CD4-positive, alpha-beta T cell treated with Interleukin-15 for 4 hours (primary cell): ENCODE results near the gene PHC3.
"Not testable (repeated sequence)": the region's sequence is repeated elsewhere in the genome, so short reads cannot be mapped to it uniquely, and the experiment has no call there.

Source experiments
- DNase-seq: peaks from one replicate; pipeline ENCODE4 v3.0.0-alpha.2; 2020; ENCODE audit warnings: low spot score

Gene PHC3

DNA sequence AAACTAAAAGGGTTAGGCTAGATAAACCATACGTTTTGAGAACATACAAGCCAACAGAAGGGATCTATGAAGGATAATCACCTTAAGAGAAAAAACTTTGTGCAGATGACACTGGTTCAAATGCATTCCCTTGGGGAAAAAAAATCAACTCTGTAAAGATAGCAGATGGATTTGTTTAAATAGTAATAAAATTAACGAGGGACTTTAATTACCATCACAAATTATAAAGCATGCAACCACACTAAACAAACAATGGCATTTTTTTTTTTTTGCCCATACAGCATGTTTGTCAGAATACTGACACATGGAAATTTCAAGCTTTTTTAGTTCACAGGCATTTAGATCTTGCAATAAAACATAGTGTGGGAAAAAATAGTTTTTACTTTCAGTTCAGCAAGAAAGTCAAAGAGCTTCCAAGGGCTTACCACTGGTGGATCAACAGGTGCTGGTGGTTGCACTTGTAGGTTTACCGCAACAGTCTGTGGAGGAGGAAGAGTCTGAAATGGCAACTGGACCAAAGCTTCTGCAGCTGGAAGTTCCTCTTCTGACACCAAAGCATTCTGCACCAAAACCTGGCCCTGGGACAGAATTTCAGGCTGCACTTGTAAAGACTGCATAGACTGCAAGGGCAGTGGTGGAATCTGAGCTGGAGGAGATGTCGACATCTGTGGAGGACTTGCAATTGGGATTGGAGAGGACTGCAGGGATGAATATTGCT is 53.1 kb downstream of the PHC3 start:
- peak; percentile 3 for DNase-seq

DNA sequence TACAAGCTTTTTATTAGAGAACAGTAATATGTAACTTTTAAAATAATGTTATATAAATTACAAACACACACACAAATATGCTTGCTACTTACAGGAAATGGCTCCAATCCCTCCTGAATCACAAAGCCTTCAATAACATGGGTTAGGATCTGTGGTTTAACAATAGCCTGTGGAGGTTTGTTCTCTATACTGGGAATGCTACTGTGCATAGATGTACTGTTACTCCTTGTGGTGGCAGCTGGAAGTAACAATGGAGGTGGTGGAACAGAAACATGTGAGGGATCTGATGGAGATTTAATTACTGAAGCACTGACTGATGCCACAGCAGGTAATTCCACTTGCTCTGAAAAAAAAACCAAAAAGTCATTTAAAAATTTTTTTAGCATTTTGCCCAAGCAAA is 64.4 kb downstream of the PHC3 start:
- no peak for DNase-seq

DNA sequence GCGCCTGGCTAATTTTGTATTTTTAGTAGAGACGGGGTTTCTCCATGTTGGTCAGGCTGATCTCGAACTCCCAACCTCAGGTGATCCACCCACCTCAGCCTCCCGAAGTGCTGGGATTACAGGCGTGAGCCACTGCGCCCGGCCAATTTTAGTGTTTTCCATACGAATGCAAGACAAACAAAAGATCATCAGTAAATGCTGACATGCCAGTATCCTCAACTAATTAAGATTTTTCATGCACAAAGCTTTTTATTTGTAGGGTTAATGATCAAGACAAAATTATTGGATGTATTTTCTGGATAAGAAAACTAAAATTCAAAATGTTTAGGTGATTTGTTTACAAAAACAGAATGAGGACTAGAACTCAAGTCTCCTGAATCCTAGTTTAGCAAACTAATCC is 67.4 kb downstream of the PHC3 start:
- not testable (repeated sequence) for DNase-seq

DNA sequence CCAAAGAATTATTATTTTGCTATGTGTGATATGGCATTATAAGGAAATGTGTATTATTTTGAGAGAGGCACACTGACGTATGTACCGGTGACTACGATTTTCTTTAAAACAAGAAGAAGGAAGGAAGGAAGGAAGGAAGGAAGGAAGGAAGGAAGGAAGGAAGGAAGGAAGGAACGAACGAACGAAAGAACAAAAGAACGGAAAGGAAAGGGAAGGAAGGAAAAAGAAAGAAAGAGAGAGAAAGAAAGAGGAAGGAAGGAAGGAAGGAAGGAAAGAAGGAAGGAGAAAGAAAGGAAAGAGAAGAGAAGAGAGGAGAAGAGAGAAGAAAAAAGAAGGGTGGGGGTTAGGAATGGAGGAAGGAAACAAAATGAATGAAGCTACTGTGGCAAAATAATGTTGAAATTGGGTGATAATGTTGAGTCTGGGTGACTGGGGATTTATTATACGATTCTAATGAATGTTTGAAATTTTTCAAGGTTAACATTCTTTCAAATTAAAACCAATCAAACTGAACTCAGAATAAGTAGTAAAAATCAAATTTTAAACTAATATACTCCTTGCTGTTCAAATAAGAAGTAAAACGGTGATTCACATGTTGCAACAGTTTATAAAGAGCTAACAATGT is 70.3 kb downstream of the PHC3 start:
- DNase-seq: no peak

DNA sequence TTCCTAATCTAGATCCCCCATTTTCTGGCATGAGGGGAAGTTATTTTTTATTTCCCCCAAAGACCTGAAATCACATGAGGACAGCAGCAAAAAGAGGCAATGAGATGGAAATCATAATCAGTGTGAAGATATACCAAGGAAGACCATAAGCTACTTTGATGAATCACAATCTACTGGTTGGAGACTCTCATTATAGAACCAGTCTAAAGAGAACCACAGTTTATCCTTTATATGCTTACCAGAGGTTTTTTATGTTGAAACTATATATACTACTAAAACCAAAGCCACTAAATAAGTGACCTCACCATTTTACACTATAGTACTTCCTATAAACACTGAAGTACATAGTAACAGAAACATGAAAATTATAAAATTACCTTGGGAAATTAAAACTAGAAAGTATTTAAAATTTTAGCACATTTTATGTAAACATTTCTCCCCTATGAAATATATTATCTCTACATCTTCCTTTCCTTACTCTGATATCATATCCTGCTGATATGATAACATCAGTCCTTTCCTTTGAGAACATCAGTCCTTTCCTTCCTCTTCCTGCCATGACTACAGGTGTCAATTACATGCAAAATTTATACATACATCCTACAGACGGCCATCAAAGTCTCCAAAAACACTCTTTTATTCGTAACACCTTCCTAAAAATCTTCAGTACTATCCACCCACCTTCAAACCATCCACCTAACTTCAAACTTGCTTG is 71.8 kb downstream of the PHC3 start:
- no peak for DNase-seq

DNA sequence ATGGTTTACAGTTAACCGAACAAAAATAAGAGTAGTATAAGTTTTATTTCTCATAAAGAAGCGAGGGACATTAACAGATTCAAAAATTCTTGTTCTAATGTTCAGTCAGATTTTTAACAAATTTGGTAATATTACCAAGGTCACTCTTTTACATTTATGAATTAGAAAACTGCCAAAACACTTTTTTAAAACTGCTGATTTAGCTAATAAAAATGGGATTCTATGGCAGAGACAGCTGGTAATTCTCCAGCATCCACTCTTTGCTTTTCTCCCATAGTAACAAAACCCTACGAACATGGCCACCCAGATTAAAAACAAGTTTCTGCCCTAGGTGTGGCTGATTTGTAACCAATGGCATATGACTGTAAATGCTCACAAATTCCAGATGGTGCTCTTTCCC is 72.6 kb downstream of the PHC3 start:
- DNase-seq: no peak

DNA sequence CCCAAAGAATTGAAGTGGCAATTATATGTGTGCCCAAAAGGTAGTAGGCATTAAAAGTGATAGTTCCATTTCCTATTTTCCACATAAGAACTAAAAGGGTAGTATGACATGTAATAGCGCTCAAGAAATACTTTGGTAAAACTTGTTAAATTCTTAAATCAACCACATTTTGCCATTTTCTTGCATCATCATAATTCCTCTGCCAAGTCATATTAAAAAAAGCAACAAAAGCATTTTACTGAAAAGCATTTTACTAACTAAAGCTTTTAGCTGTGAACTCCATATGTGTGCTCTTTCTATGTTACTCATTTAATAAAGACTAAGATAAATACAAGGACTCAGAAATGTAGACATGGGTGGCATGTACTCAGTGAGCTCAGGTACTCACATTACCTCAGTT is 73.6 kb downstream of the PHC3 start:
- DNase-seq: no peak

DNA sequence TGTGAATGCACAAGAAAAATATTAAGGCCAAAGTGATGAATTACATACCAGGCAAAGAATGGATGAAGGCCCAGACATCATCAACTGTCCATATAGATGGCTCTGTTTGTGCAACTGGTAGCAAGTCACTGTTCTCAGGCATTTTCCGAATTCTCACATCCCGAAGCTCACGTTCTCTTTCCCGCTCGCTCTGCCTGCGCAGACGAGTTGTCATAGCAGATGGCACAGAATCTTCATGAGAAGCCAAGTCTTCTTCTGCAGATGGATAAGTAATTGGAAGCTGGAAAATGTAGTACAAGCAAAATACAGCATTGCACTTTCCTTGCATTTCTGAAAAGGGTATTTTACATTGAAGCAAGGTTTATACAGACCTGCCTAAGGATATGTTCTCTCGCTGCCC is 79.1 kb downstream of the PHC3 start:
- no peak for DNase-seq

DNA sequence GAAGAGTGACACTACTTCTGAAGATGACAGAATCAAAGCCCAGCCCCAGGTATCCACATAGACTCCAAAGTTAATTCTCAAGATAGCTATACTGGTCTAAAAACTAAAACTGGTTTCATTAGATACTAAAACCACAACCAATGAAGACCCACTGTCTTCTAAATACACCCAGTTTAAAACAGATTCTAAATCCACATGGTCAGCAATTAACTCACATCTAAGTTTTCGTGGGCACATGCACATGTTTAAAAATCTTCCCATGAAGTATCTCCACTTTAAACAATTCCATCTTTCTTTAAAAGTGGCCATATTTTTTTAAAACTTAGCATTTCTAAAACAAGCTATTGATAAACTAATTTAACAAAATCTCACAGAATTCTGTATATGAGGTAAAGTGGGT is 80.6 kb downstream of the PHC3 start:
- DNase-seq: no peak

DNA sequence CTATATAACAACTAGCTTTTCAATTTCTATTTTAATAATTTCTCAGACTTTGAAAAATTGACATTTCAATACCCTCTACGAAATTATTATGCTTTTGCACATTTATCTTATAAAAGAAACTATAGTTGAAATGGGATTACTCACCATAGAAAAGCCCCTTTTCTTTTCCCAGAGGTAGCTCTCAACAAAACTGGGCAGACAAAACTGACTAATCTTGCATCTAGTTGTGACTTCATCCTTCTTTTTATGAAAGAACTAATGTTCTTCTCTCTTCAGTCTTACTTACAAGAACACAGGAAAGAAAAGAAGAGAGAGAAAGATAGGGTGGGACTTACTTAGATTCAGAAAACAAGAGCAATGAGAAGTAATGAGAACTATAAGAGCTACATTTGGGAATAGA is 82.8 kb downstream of the PHC3 start:
- no peak for DNase-seq

DNA sequence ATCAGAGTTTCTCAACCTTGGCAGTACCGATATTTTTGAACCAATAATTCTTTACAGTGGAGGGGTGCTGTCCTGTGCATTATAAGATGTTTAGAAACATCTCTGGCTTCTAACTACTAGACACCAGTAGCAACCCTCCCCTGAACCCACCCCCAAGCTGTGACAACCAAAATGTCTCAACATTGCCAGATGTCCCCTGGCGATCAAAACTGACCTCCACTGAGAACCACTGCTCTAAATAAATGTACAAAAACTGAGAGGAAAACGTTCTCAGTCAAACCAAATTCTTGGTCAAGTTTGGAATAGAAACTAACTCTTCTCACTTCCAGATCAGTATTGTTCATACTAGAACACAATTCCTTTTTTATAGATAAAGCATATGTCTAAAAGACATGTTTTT is 85.2 kb downstream of the PHC3 start:
- no peak for DNase-seq

DNA sequence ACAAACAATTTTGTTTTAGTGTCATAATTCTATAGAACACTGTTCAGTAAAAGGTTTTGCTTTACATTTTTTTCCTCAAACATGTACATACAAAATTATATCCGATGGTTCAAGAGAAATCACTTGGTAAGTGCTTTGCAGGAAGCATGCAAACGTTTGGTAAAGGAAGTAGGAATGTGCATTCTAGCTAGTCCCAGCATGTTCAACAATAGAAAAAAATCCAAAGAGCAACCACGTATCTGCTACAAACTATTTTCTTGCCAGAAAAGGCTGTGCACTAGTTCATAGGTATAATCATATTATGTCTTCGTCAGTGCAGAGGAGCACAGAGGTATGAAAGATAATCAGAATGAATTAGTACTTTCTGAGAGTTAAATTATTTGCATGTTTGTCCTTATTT is 85.8 kb downstream of the PHC3 start:
- no peak for DNase-seq

DNA sequence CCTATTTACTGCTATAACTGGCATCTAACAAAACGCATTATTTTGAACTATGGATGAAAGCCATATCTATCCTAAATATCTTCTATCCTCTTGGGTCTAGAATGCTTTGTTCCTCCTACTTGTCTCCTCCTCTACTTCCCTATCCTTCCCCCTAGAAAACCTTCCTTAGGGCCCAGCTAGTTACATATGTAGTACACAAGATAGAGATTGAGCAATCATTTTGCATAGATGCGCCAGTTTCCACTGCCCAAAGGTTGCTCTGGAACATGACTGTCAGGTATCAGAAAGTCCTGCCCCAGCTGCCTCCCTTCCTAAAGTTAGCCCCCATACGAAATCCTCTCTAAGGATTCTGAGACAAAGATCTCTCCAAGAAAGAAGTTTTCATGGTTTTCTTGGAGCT is 88.6 kb downstream of the PHC3 start:
- DNase-seq: no peak

DNA sequence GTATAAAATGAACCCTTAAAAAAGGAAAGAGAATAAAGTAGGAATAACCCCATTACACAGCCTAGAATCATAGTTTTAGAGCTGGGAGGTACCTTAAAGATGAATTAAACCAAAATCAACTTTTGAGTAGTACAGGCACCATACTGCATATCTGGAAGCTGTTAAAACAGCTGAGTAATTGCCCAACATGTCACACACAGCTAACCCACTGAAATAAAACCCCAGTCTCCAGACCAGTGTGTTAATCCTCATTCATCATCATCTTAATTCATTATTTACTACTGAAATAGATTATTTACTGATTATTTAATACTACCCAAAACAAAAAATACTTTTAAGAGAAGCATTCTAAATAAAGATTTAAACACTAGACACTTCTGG is 90.9 kb downstream of the PHC3 start:
- no peak for DNase-seq

DNA sequence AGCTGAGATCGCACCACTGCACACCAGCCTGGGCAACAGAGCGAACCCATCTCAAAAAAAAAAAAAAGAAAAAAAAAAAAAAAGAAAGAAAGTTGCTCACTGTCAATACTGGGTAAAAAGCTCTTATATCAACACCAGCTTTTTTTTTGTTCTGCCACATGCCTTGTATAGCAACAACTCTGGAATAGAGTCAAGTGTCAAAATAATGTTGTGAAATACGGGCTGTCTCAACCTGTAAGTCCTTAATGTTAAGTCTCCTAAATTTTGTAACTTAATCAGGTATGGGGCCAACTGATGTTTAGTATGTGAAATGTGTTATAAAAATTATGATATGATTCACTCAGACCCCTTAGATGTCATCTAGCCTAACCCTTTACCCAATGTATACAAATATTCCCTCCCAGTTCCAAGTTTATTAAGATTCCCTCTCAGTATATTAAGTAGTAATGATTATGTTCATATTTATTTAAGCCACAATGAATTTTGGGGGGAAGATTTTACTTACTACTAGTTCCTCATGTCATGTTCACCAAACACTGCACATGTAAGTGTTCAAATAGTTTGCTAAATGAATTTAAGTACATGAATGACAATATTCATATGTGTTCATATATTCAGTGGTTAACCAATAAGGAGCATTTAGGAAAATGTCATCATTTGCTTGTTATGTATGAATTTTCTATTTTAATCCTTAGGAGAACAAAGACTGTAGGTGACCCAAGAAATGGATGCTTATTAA is 91.5 kb downstream of the PHC3 start:
- DNase-seq: no peak

DNA sequence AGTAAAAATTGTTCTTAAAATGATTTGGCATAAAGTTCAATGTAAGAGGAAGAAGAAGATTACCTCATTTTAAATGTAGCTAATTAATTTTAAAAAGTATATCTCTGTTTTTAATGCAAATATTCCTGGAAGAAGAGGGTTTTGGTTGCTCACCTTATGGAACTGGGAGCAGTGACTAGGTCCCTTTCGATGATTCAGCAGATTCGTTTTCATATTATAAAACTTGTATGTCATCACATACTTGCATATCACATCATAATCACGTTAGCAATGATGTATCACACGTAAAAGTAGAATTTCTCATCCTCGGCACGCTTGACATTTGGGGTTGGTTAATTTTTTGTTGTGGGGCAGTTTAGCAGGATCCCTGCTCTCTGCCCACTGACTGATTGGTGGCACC is 96.1 kb downstream of the PHC3 start:
- no peak for DNase-seq

DNA sequence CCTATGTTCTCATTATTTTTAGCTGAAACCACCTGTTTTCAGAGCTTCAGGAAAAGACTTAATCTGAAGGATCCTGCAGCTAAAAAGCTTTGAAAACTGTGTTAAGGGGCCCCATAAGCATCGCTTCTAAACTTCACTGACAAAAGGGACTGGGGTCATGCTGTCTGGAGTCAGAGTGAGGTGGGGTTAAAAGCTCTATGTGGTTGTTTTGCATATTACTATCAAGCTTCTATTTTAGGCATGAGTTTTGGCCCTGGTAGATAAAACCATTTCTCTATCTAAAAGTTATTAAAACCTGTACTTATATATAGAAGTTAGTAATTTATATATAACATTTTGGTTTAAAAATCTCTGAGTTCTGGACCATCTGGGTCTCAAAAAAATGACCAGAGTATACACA is 98.2 kb downstream of the PHC3 start:
- no peak for DNase-seq

DNA sequence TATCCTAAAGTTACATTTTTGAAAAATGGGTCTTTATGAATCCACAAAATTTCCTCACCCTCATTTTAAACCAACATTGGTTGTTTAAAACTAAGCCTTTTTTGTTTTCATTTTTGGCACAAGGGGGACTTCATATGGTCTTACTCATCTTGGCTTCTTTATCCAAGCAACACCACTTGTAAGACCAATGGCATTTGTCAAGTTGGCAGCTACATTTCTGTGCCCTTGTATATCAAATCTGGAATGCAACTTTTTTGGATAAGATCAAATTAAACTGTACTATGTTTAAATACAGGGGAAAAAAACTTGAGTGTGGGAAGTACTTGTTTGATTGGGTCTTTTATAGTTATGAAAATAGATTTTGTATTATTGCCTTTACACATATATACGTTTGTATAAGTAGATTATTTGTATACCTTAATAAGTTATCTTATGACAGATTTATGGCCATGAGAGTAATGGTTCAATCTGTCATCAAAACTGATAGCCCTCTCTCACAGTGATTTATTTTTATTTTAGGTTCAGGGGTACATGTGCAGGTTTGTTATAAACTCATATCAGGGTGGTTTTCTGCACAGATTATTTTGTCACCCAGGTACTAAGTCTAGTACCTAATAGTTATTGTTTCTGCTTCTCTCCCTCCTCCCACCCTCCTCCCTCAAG is 100.3 kb downstream of the PHC3 start:
- no peak for DNase-seq

DNA sequence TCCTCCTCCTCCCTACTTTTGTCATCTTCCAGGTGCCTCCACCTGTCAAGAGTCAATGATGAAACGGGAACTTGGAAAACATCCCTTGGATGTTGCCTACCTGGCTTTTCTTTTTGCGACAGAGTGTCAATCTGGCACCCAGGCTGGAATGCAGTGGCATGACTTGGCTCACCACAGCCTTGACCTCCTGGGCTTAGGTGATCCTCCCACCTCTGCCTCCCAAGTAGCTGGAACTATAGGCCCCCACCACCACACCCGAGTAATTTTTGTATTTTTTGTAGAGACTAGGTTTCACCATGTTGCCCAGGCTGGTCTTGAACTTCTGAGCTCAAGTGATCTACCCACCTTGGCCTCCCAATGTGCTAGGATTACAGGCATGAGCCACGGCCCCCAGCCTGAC is 100.9 kb downstream of the PHC3 start:
- DNase-seq: no peak

DNA sequence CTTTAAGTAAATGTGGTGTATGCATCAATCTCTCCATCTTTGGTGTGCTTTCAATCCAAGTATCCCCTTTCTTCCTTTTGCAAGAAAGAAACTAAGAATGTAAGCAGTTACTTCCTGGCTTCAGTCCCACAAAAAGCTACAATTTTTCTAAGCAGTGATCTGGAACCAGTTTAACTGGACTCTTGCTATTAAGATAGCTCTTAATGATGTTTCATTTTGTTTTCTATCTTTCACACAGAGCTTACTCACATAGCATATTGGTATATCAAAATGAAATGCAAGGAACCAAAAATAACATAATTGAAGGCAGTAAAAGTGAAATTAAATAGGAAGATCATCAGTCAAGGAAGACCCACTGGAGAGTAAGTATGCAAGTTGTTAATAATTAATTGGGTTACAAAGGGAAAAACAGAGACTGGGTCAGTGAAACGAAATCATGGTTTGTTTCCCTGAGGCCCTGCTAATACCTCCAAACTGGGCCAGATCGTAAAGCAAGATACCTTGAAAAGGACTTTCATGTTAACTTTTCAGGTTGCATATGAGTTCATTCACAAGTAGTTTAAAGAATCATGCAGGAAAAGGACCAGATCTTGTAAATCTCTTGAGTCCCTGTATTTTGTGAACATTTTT is 101.9 kb downstream of the PHC3 start:
- no peak for DNase-seq

DNA sequence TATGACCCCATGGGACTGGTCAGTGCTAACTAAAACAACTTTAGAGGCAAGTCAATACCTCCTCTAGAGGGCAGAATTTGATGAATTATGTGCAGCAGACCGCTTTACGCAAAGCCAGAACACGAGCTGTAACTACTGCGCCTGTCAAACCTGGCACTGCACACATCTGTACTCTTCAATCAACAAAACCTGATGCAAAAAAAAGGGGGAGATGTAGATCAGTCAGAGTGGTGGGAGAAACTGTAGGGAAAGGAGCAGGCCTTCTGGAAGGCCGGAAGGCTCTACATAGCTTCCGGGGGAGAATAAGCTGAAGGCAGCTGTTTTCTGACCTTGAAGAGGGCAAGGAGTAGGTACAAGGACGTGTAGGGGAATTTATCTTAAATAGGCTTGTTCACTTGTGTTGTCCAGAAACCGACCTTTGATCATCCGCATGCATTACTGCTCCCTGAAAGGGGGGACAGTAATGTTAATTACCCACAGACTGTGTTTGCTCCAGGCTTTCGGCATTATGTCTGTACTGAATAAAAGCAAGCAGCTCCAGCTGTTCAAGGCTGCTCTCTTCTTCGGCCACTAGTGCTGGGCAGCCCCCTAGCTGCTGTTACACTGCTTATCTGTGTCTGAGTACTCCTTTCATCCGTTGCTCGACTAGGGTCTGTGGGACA is 102.8 kb downstream of the PHC3 start:
- no peak for DNase-seq
